ENCODE measurements around the gene SVEP1. TPM values are rescaled to one million over a fixed set of nuclear protein-coding genes. Genes with fewer than 3 reads are reported as not detected.

Gene SVEP1
- 8.6 and 11.3 TPM in 2 replicates for total RNA-seq

GRCh38 chr9:110579034-110579861 is at the start of gene SVEP1:
TSS of gene SVEP1 (minus strand) at chr9:110579741. CDS start at chr9:110579543, 198 bp downstream.

GRCh38 chr9:110337727-110338126 is 241.8 kb downstream of the SVEP1 start, which contains the start of gene TXNDC8:
TSS of gene TXNDC8 (minus strand) at chr9:110337863.

Other genes starting within 250 kb of the SVEP1 start
- gene TXNDC8, start 241.9 kb downstream of the SVEP1 start, total RNA-seq, result not detected in 2 replicates
- gene MUSK, start 89.0 kb upstream of the SVEP1 start, total RNA-seq, result 0.18 TPM in 1 of 2 replicates, not detected in the other

Data from myometrial cell (primary cell).